ENCODE data around the gene DNASE1L2.

DNA sequence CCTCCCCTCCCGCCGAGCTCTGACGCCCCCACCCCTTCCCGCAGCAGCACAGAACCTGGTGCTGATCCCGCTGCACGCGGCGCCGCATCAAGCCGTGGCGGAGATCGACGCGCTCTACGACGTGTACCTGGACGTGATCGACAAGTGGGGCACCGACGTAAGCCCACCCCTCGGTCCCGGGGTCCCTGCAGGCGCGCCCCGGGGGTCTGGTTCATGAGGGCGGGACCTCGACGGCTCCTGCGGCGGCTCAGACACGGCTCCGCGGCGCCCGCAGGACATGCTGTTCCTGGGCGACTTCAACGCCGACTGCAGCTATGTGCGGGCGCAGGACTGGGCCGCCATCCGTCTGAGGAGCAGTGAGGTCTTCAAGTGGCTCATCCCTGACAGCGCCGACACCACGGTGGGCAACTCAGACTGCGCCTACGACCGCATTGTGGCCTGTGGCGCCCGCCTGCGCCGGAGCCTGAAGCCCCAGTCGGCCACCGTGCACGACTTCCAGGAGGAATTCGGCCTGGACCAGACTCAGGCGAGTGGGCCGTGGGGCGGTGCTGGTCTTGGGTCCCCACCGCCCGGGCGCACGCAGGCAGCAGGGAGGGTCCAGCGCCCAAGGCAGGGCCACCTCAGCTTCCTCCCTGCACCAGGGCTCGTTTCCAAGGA lies 1.4 kb downstream of the DNASE1L2 start:
- no peak for TF ChIP-seq YY1 (IDR thresholded peaks at IDR 0.05; ENCODE audit: insufficient read depth, insufficient read length)
- no peak for TF ChIP-seq SUZ12 (IDR thresholded peaks at IDR 0.05; ENCODE audit: extremely low read depth, insufficient read depth, insufficient read length)
- TF ChIP-seq ZNF274 (IDR thresholded peaks at IDR 0.05; ENCODE audit: low read depth, low read length) = no peak

Measured in NT2/D1 (cell line).